Thyroid gland (tissue), 4 donors: Measurements from ENCODE around the gene ANO7. TPM values are rescaled to one million over a fixed set of nuclear protein-coding genes. Genes with fewer than 3 reads are reported as not detected.

Experiments used
- DNase-seq, 2 donors: peaks; one replicate each; pipeline ENCODE4 v3.0.0-alpha.2; 2019
- H3K27ac ChIP-seq, 3 donors: fragments of 200-600 bp; sonication (generic); 1 replicate in 2 of 3; 2 replicates in 1 of 3; pipeline ENCODE4 v1.5.1; 2016 to 2019; ENCODE audit warnings: mild to moderate bottlenecking in 1 of 3, moderate library complexity in 1 of 3
- H3K27me3 ChIP-seq: fragments of 200-600 bp; sonication (generic); one replicate; pipeline ENCODE4 v1.5.1; 2019
- H3K36me3 ChIP-seq, 2 donors: fragments of 200-600 bp; sonication (generic); one replicate each; pipeline ENCODE4 v1.5.1; 2016 to 2019
- H3K4me1 ChIP-seq, 2 donors: fragments of 200-600 bp; sonication (generic); one replicate each; pipeline ENCODE4 v1.5.1; 2017 to 2019
- H3K4me3 ChIP-seq, 3 donors: fragments of 200-600 bp; sonication (generic); replicated peaks in 1 of 3; 1 replicate in 2 of 3; 2 replicates in 1 of 3; pipeline ENCODE4 v1.5.1; 2016; ENCODE audit warnings: mild to moderate bottlenecking in 1 of 3
- H3K9me3 ChIP-seq: fragments of 200-600 bp; sonication (generic); one replicate; pipeline ENCODE4 v1.5.1; 2017
- POLR2A ChIP-seq, 2 donors: fragments of 450-650 bp; IDR thresholded peaks; one replicate each; pipeline ENCODE4 v1.6.1; 2017; ENCODE audit warnings: antibody characterized with exemption in 2 of 2, mild to moderate bottlenecking in 2 of 2, moderate library complexity in 1 of 2
- WGBS, 2 donors: methylation state at CpG; one replicate each; pipeline ENCODE4 v1.1.5; 2017; 5-methylcytosine and 5-hydroxymethylcytosine counted together
- intact Hi-C: fragments of 100-400 bp; cut with DNase I; formaldehyde crosslinking; loops from one replicate; pipeline ENCODE4 v1.15.1; 2023
- total RNA-seq, 4 donors: library from RNA; depleted of rRNA; stranded (reverse); fragments of >200 nt; gene quantifications; one replicate each; pipeline ENCODE4 v1.2.3, GENCODE V29; 2016
- TF ChIP-seq, protein P1 (sequence below), 6 experiments: fragments of 200-600 bp in 3 of 6; fragments of 450-650 bp in 3 of 6; sonication (generic) in 3 of 6; IDR thresholded peaks; one replicate each; pipeline ENCODE4 v1.5.1; 2016 to 2019; ENCODE audit warnings: antibody characterized with exemption in 6 of 6, mild to moderate bottlenecking in 2 of 6, inconsistent platforms in 1 of 6, moderate library complexity in 1 of 6

Gene ANO7
- total RNA-seq, 4 donors from 2014 or later, result 0.94 to 1.8 (median 0.98) TPM; not detected in 1

DNA sequence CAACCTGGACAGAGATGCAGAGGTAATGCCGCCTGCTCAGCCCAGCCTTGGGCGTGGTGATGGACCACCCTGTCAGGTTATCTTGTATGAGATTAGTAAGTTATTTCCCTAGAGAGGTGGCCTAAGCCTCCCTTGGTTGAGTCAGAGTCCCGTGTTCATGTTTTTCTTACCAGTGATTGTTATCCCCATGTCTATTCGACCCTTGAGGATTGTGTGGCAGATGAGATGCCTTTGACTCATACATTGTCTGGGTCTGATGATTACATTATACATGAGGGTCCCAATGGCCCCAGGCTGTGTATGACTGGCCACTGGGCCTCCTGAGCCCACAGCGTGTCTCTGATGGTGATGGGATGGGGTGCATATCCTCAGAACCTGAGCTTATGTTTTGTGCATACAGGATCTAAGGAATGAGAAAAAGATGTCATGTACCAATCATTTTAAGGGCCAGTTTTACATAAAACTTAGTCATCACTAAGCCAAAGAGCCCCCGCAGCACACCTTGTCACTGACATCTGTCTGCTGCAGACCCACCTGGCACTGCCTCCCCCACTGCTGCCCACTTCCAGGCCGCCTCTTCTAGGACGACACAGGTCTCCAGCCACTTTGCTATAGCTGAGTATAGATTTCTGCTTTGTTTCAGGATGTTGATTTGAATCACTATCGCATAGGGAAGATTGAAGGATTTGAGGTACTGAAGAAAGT is 30.5 kb upstream of the ANO7 start:
- intact Hi-C loops, result loop anchor here (10.0 kb wide), 1 partner anchor 163 kb away; the partner anchor contains the start of gene SNED1
- peaks cover 14 to 16% of the 10 kb centered on the region in 2 donors for H3K36me3 ChIP-seq
- 94 to 96% methylated on average over 9 of the region's 9 CpGs for WGBS, 2 donors

DNA sequence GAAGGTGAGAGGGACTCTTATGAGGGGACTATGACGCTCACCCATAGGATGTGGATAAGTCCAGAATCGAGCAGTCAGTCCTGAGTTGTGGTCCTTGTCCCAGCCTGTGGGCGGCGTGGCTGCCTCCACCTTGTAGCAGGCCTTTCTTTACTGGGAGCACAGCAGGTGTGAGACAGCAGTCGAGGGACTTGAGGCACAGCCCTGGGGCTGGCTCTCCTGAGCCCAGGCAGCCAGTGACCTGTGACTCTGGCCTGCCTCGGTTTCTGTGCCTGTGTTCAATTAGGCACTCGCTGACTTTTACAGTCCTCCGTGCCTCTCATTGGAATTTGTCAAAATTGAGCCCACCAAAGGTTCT is 30.0 kb upstream of the ANO7 start:
- Histone ChIP-seq H3K27ac (no peak overlapping the region), H3K4me3 (no peak overlapping the region), H3K36me3 (peaks cover 14 to 17% of the 10 kb centered on the region in 2 donors), H3K9me3 (no peaks in the 10 kb centered on the region), H3K27me3 (no peaks in the 10 kb centered on the region), H3K4me1 (peaks cover 17 to 23% of the 10 kb centered on the region in 2 donors)
- 95 to 97% methylated on average over 8 of the region's 8 CpGs for WGBS, 2 donors
- DNase-seq, result no peak
- intact Hi-C loops, result loop anchor here (10.0 kb wide), 1 partner anchor 164 kb away; the partner anchor contains the start of gene SNED1
- TF ChIP-seq, protein P1, sequence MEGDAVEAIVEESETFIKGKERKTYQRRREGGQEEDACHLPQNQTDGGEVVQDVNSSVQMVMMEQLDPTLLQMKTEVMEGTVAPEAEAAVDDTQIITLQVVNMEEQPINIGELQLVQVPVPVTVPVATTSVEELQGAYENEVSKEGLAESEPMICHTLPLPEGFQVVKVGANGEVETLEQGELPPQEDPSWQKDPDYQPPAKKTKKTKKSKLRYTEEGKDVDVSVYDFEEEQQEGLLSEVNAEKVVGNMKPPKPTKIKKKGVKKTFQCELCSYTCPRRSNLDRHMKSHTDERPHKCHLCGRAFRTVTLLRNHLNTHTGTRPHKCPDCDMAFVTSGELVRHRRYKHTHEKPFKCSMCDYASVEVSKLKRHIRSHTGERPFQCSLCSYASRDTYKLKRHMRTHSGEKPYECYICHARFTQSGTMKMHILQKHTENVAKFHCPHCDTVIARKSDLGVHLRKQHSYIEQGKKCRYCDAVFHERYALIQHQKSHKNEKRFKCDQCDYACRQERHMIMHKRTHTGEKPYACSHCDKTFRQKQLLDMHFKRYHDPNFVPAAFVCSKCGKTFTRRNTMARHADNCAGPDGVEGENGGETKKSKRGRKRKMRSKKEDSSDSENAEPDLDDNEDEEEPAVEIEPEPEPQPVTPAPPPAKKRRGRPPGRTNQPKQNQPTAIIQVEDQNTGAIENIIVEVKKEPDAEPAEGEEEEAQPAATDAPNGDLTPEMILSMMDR (IDR thresholded peaks at IDR 0.05), result no peak
- TF ChIP-seq POLR2A (IDR thresholded peaks at IDR 0.05), result no peak

More for the DNA sequence above, 30.5 kb upstream of the ANO7 start:
- Histone ChIP-seq H3K4me1 (peaks cover 14 to 18% of the 10 kb centered on the region in 2 donors), H3K27ac (no peak overlapping the region), H3K27me3 (no peaks in the 10 kb centered on the region), H3K9me3 (no peaks in the 10 kb centered on the region), H3K4me3 (no peak overlapping the region)
- TF ChIP-seq POLR2A (IDR thresholded peaks at IDR 0.05), result no peak
- TF ChIP-seq, protein P1 (IDR thresholded peaks at IDR 0.05), result no peak
- no peak for DNase-seq

DNA sequence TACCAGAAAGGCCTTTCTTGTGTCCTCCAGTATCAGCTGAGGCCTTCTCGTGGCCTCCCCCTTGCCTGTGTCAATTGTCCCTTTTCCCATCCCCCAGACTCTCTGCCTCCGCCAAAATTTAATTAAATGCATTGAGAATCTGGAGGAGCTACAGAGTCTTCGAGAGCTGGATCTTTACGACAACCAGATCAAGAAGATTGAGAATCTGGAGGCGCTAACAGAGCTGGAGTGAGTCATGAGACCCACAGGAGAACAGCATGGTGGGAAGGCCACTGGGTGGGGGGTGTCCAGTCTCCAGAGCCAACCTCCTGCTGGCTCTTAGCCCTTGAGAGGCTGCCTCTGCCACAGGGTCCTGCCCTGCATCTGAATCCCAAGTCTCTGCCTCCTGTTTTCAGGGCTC is 29.4 kb upstream of the ANO7 start:
- H3K4me3 ChIP-seq, result no peak overlapping the region
- DNase-seq, result no peak
- TF ChIP-seq, protein P1 (IDR thresholded peaks at IDR 0.05), result no peak
- TF ChIP-seq POLR2A (IDR thresholded peaks at IDR 0.05), result no peak
- intact Hi-C loops, result loop anchor here (10.0 kb wide), 1 partner anchor 164 kb away; the partner anchor contains the start of gene SNED1
- peaks cover 19 to 23% of the 10 kb centered on the region in 2 donors for H3K36me3 ChIP-seq
- H3K27me3 ChIP-seq, result no peaks in the 10 kb centered on the region
- peaks cover 17 to 26% of the 10 kb centered on the region in 2 donors for H3K4me1 ChIP-seq
- no peak overlapping the region for H3K27ac ChIP-seq
- H3K9me3 ChIP-seq, result no peaks in the 10 kb centered on the region
- WGBS, 2 donors, result 96 to 97% methylated on average over 5 of the region's 5 CpGs

DNA sequence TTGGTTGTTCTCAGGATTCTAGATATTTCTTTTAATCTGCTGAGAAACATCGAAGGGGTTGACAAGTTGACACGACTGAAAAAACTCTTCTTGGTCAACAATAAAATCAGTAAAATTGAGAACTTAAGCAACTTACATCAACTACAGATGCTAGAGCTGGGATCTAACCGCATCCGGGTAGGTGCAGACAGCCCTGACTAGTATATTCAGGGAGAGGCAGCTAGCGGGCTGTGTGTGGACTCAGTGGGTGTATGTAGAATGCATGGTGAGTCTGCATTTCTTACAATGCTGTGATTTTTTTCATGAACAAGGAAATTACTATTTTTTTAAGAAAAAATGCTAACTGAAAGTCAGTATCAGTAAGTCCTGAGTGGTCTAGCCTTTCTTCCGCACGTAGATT is 28.2 kb upstream of the ANO7 start:
- H3K9me3 ChIP-seq, result no peaks in the 10 kb centered on the region
- peaks cover 17 to 26% of the 10 kb centered on the region in 2 donors for H3K4me1 ChIP-seq
- 96 to 97% methylated on average over 7 of the region's 7 CpGs for WGBS, 2 donors
- no peak overlapping the region for H3K4me3 ChIP-seq
- DNase-seq, result no peak
- intact Hi-C loops, result no loop called here
- TF ChIP-seq, protein P1 (IDR thresholded peaks at IDR 0.05), result no peak
- TF ChIP-seq POLR2A (IDR thresholded peaks at IDR 0.05), result no peak
- no peak overlapping the region for H3K27ac ChIP-seq
- H3K36me3 ChIP-seq, result peaks cover 20 to 26% of the 10 kb centered on the region in 2 donors
- no peaks in the 10 kb centered on the region for H3K27me3 ChIP-seq

DNA sequence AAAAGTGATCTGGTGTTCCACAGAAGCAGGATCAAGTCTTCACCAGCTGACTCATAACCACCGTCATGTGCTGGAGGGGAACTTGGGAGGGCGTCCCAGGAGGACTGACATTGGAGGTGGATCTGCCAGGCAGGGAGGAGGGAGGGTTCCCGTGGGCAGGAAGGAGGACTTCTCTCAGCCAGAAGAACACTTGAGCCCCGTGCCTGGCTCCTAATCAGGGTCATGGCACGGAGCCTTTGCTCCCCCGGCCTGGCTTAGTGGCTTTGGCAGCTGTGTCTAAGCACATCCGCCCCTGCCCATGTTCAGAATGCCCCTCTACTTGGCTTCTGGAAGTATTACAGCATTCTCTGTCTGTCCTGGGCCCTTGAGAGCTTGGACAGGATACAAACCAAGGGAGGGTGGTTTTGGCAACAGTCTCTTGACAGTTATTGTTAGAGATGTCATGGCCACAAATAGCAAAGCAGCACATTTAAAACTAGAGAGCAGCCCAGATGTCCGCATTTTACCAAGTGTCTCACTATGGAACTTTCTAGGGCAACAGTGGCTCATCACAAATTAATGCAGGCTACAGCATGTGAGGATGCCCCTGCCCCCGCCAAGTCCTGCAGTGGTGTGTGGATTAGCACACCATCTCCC is 26.7 kb upstream of the ANO7 start:
- peak; percentile 91 to 94 for DNase-seq
- Histone ChIP-seq H3K4me1 (peaks cover 17 to 26% of the 10 kb centered on the region in 2 donors), H3K27me3 (no peaks in the 10 kb centered on the region), H3K9me3 (no peaks in the 10 kb centered on the region), H3K4me3 (no peak overlapping the region), H3K36me3 (peaks cover 27 to 38% of the 10 kb centered on the region in 2 donors), H3K27ac (peak overlapping the region; percentile 7 to 75 (median 28))
- 19 to 22% methylated on average over 8 to 9 of the region's 9 CpGs for WGBS, 2 donors
- peak in 1 of 2 donors; percentile 18 for TF ChIP-seq POLR2A (IDR thresholded peaks at IDR 0.05)
- TF ChIP-seq, protein P1 (IDR thresholded peaks at IDR 0.05), result no peak
- intact Hi-C loops, result no loop called here
